IgD-negative memory B cell (primary cell): ENCODE results near the gene DDAH2. TPM values are rescaled to one million over a fixed set of nuclear protein-coding genes. Genes with fewer than 3 reads are reported as not detected.
A peak's percentile ranks its signal among the peaks of the same experiment; 100 is the strongest.

Experiments
- H3K27ac Mint-ChIP-seq, 3 donors: one replicate each; pipeline ENCODE4 v1.8.0; 2020 to 2022; ENCODE audit warnings: mild to moderate bottlenecking in 3 of 3, mixed read lengths in 3 of 3, moderate library complexity in 1 of 3
- H3K27me3 Mint-ChIP-seq: one replicate; pipeline ENCODE4 v1.8.0; 2021; ENCODE audit warnings: mixed read lengths
- H3K36me3 Mint-ChIP-seq: one replicate; pipeline ENCODE4 v1.8.0; 2020; ENCODE audit warnings: mild to moderate bottlenecking, mixed read lengths
- H3K4me1 Mint-ChIP-seq, 3 donors: one replicate each; pipeline ENCODE4 v1.8.0; 2020 to 2022; ENCODE audit warnings: mixed read lengths in 3 of 3, mild to moderate bottlenecking in 1 of 3
- H3K4me3 Mint-ChIP-seq, 4 donors: one replicate each; pipeline ENCODE4 v1.8.0; 2020 to 2022; ENCODE audit warnings: mild to moderate bottlenecking in 4 of 4, mixed read lengths in 4 of 4, moderate library complexity in 3 of 4
- H3K9me3 Mint-ChIP-seq, 3 donors: one replicate each; pipeline ENCODE4 v1.8.0; 2020 to 2021; ENCODE audit warnings: mixed read lengths in 3 of 3, mild to moderate bottlenecking in 1 of 3
- polyA plus RNA-seq: library from polyadenylated mRNA; unstranded; fragments of 300-500 nt; fragmentation: Illumina TruSeq; gene quantifications from one replicate; pipeline ENCODE4 v1.2.3, GENCODE V29; 2021

The DDAH2 gene
- polyA plus RNA-seq, 1 donor from 2014 or later = 119 TPM

- Mint-ChIP-seq H3K4me1 (peaks cover 5 to 22% (median 13%) of the 10 kb centered on the region in 3 donors), H3K36me3 (no peaks in the 10 kb centered on the region), H3K4me3 (peak overlapping the region; percentile 82 to 99 (median 98)), H3K27ac (peak overlapping the region; percentile 81 to 98 (median 98)), H3K27me3 (no peaks in the 10 kb centered on the region), H3K9me3 (no peaks in the 10 kb centered on the region)
Observed at GRCh38 chr6:31702405-31702818, 26.7 kb downstream of the DDAH2 start.

- Mint-ChIP-seq H3K4me1 (peaks cover 5 to 22% (median 13%) of the 10 kb centered on the region in 3 donors), H3K27ac (peak overlapping the region; percentile 81 to 98 (median 98))
Observed at GRCh38 chr6:31701666-31702404, 27.3 kb downstream of the DDAH2 start.

GRCh38 chr6:31700740-31701401, 28.2 kb downstream of the DDAH2 start:
- Mint-ChIP-seq H3K27me3 (no peaks in the 10 kb centered on the region), H3K36me3 (no peaks in the 10 kb centered on the region), H3K4me1 (peaks cover 5 to 22% (median 13%) of the 10 kb centered on the region in 3 donors), H3K9me3 (no peaks in the 10 kb centered on the region), H3K4me3 (peak overlapping the region; percentile 41 to 99 (median 84)), H3K27ac (peak overlapping the region in 2 of 3 donors; percentile 8 to 67)

More at GRCh38 chr6:31701666-31702404, 27.3 kb downstream of the DDAH2 start:
- Mint-ChIP-seq H3K27me3 (no peaks in the 10 kb centered on the region), H3K9me3 (no peaks in the 10 kb centered on the region), H3K4me3 (peak overlapping the region; percentile 82 to 99 (median 98)), H3K36me3 (no peaks in the 10 kb centered on the region)

GRCh38 chr6:31697555-31697954, 31.5 kb downstream of the DDAH2 start:
- Mint-ChIP-seq H3K4me3 (peak overlapping the region in 1 of 4 donors; percentile 41), H3K27ac (peak overlapping the region; percentile 1 to 39 (median 36)), H3K36me3 (no peaks in the 10 kb centered on the region)

GRCh38 chr6:31693535-31693934, 35.6 kb downstream of the DDAH2 start:
- no peaks in the 10 kb centered on the region for H3K36me3 Mint-ChIP-seq

More at GRCh38 chr6:31697555-31697954, 31.5 kb downstream of the DDAH2 start:
- H3K27me3 Mint-ChIP-seq = no peaks in the 10 kb centered on the region
- H3K4me1 Mint-ChIP-seq = peaks cover 0 to 18% (median 9%) of the 10 kb centered on the region in 3 donors
- H3K9me3 Mint-ChIP-seq = no peaks in the 10 kb centered on the region

GRCh38 chr6:31692886-31693285, 36.2 kb downstream of the DDAH2 start:
- Mint-ChIP-seq H3K4me1 (peaks cover 8 to 17% (median 16%) of the 10 kb centered on the region in 3 donors), H3K36me3 (no peaks in the 10 kb centered on the region), H3K27me3 (no peaks in the 10 kb centered on the region), H3K9me3 (no peaks in the 10 kb centered on the region), H3K27ac (peak overlapping the region in 1 of 3 donors; percentile 35), H3K4me3 (no peak overlapping the region)

More at GRCh38 chr6:31693535-31693934, 35.6 kb downstream of the DDAH2 start:
- Mint-ChIP-seq H3K4me1 (peaks cover 8 to 17% (median 15%) of the 10 kb centered on the region in 3 donors), H3K9me3 (no peaks in the 10 kb centered on the region), H3K27me3 (no peaks in the 10 kb centered on the region), H3K27ac (no peak overlapping the region), H3K4me3 (no peak overlapping the region)

GRCh38 chr6:31692353-31692752, 36.7 kb downstream of the DDAH2 start:
- no peak overlapping the region for H3K27ac Mint-ChIP-seq
- no peaks in the 10 kb centered on the region for H3K27me3 Mint-ChIP-seq
- peaks cover 8 to 18% (median 17%) of the 10 kb centered on the region in 3 donors for H3K4me1 Mint-ChIP-seq
- H3K9me3 Mint-ChIP-seq = no peaks in the 10 kb centered on the region
- H3K36me3 Mint-ChIP-seq = no peaks in the 10 kb centered on the region
- H3K4me3 Mint-ChIP-seq = no peak overlapping the region

- H3K4me3 Mint-ChIP-seq = no peak overlapping the region
- H3K4me1 Mint-ChIP-seq = peaks cover 8 to 19% (median 17%) of the 10 kb centered on the region in 3 donors
- H3K36me3 Mint-ChIP-seq = no peaks in the 10 kb centered on the region
- H3K27me3 Mint-ChIP-seq = no peaks in the 10 kb centered on the region
- H3K9me3 Mint-ChIP-seq = no peaks in the 10 kb centered on the region
- no peak overlapping the region for H3K27ac Mint-ChIP-seq
Observed at GRCh38 chr6:31691564-31692108, 37.5 kb downstream of the DDAH2 start.

- Mint-ChIP-seq H3K36me3 (no peaks in the 10 kb centered on the region), H3K9me3 (no peaks in the 10 kb centered on the region), H3K4me3 (no peak overlapping the region), H3K27me3 (no peaks in the 10 kb centered on the region), H3K27ac (no peak overlapping the region), H3K4me1 (peaks cover 8 to 19% (median 17%) of the 10 kb centered on the region in 3 donors)
Observed at GRCh38 chr6:31691078-31691463, 38.0 kb downstream of the DDAH2 start.

- no peaks in the 10 kb centered on the region for H3K36me3 Mint-ChIP-seq
- no peaks in the 10 kb centered on the region for H3K9me3 Mint-ChIP-seq
- peak overlapping the region in 1 of 3 donors; percentile 71 for H3K27ac Mint-ChIP-seq
Observed at GRCh38 chr6:31690231-31691077, 38.6 kb downstream of the DDAH2 start.

GRCh38 chr6:31689249-31690110, 39.6 kb downstream of the DDAH2 start:
- Mint-ChIP-seq H3K27me3 (no peaks in the 10 kb centered on the region), H3K4me1 (peaks cover 8 to 19% (median 17%) of the 10 kb centered on the region in 3 donors), H3K36me3 (no peaks in the 10 kb centered on the region), H3K27ac (peak overlapping the region in 1 of 3 donors; percentile 73), H3K9me3 (no peaks in the 10 kb centered on the region), H3K4me3 (peak overlapping the region in 2 of 4 donors; percentile 46 to 47)

More at GRCh38 chr6:31690231-31691077, 38.6 kb downstream of the DDAH2 start:
- Mint-ChIP-seq H3K4me1 (peaks cover 8 to 19% (median 17%) of the 10 kb centered on the region in 3 donors), H3K4me3 (peak overlapping the region in 1 of 4 donors; percentile 3), H3K27me3 (no peaks in the 10 kb centered on the region)

GRCh38 chr6:31687860-31688693, 41.0 kb downstream of the DDAH2 start:
- Mint-ChIP-seq H3K27me3 (no peaks in the 10 kb centered on the region), H3K4me3 (peak overlapping the region in 2 of 4 donors; percentile 6 to 43), H3K9me3 (no peaks in the 10 kb centered on the region), H3K27ac (no peak overlapping the region), H3K36me3 (no peaks in the 10 kb centered on the region), H3K4me1 (peaks cover 8 to 19% (median 17%) of the 10 kb centered on the region in 3 donors)

- no peaks in the 10 kb centered on the region for H3K36me3 Mint-ChIP-seq
- H3K4me1 Mint-ChIP-seq = peaks cover 8 to 19% (median 17%) of the 10 kb centered on the region in 3 donors
- no peak overlapping the region for H3K4me3 Mint-ChIP-seq
- H3K27ac Mint-ChIP-seq = no peak overlapping the region
- no peaks in the 10 kb centered on the region for H3K27me3 Mint-ChIP-seq
- H3K9me3 Mint-ChIP-seq = no peaks in the 10 kb centered on the region
Observed at GRCh38 chr6:31687321-31687720, 41.8 kb downstream of the DDAH2 start.
